SHP77 treated with DMSO at 0.1 percent for 48 hours (cell line): ENCODE data around the gene RAD21L1.
"Not testable (repeated sequence)": the region's sequence is repeated elsewhere in the genome, so short reads cannot be mapped to it uniquely, and the experiment has no call there.

Experiments used
- DNase-seq: peaks from one replicate; lab custom pipeline; 2025; lab: John Stamatoyannopoulos, UW

The RAD21L1 gene

GRCh38 chr20:1229541-1229940 is 3.7 kb downstream of the RAD21L1 start:
- no peak for DNase-seq

DNA sequence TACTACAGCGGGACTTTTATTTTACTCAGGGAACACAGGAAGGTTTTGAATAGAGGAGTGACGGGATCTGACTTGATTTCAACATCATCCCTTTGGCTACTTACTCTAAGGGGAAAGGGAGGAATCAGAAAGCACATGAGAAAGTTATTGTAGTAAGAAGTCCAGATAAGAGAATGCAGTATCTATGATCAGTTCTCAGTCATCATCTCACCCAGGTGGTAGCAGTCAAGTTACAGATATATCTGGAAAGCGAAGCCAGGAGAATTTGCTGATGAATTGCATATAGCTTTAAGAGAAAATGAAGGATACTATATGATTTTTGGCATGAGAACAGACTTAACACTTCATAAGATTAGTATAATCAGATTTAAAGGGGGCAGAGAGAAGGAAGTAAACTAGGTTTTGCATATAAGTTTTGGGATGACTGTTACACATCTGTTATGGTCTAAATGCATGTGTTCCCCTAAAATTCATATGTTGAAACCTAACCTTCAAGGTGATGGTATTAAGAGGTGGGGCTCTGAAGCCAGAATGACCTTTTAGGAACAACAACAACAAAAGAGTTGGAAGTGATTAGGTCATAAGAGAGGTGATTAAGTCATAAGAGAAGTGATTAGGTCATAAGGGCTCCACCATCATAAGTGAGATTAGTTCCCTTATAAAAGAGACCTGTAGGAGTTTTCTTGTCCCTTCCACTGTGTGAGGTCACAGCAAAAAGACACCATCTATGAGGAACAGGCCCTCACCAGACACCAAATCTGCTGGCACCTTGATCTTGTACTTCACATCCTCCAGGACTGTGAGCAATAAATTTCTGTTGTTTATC is 6.7 kb downstream of the RAD21L1 start:
- DNase-seq = no peak

DNA sequence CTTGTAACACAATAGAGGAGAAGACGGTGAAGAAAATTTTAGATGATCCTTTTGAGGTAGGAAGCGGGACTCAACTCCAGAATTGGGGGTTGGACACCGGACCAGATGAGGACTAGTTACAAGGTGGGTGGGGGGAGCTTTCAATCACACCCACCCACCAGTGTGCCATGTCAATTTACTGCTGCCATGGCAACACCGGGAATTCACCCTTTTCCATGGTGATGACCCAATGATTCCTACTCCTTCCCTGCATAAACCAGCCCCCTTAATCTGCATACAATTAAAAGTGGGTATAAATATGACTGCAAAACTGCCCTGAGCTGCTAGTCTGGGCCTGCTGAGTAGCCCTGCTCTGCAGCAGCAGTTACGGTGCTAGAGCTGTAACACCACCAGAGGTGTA is 14.7 kb downstream of the RAD21L1 start:
- no peak for DNase-seq

GRCh38 chr20:1241456-1241855 is 15.6 kb downstream of the RAD21L1 start:
- no peak for DNase-seq

DNA sequence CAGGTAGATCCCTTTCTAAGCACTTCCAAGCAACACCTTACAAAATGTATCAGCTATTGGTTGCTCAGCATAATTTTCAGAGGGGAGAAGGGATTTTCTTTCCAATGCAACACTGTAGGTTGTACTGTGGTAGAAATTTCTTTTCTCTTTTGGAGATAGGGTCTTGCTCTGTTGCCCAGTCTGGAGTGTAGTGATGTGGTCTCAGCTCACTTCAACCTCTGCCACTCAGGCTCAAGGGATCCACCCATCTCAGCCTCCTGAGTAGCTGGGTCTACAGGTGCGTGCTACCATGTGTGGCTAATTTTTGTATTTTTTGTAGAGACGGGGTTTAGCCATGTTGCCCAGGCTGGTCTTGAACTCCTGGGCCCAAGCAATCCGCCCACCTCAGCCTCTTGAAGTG is 16.3 kb downstream of the RAD21L1 start:
- DNase-seq = no peak

- no peak for DNase-seq
Observed at GRCh38 chr20:1242530-1242929, 16.7 kb downstream of the RAD21L1 start.

DNA sequence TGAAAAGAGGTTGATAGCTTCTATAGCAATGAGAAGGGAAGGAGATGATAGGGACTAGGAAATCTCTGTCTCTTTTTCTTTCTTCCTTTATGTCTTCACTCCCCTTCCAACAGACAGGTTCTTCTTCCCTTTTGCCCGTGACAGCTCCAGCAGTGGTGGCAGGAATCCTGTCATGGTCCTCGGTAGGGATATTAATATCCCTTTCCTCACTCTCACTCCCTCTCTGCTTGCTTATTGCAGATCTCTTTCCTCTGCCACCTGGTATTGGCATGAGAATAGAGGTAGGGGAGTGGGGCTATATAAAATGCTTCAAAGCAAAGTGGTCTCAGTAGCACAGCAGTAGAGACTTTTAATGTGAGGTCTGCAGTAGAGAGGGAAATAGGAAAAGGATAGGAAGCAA is 19.7 kb downstream of the RAD21L1 start:
- no peak for DNase-seq

DNA sequence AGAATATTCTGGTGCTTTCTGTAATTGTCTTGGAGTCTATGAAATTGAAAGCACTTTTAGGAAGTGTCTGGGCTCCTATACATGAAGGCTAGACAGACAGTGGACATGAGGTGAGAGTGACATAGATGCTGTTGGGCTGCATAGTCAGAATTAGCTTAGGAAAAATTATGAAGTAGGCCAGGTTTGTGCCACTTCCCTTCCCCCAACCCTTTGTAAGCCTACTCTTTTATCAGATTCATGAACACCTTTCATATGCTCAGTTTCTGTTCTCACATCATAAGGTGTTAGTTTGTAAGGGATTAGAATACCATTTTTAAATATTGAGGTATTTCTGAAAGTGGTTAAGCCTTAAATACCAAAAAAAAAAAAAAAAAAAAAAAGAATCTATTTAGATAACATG is 21.8 kb downstream of the RAD21L1 start:
- DNase-seq = no peak

- not testable (repeated sequence) for DNase-seq
Observed at GRCh38 chr20:1250282-1250681, 24.4 kb downstream of the RAD21L1 start.

- DNase-seq = no peak
Observed at GRCh38 chr20:1252416-1252815, 26.6 kb downstream of the RAD21L1 start.

- DNase-seq = no peak
Observed at GRCh38 chr20:1254254-1254653, 28.4 kb downstream of the RAD21L1 start.

DNA sequence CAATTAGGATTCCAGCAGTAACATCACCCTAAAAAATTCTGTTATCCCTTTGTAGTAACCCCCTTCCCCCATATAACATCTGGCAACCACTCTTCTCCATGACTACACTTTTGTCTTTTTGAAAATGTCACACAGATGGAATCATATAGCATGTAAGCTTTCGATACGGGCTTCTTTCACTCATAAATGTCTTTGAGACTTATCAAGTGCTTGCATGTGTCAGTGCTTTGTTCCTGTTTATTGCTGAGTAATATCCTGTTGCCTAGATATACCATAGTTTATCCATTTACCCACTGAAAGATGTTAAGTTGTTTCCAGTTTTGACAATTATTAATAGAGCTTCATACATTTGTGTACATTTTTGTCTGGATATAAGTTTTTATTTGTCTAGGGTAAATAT is 29.8 kb downstream of the RAD21L1 start:
- no peak for DNase-seq

DNA sequence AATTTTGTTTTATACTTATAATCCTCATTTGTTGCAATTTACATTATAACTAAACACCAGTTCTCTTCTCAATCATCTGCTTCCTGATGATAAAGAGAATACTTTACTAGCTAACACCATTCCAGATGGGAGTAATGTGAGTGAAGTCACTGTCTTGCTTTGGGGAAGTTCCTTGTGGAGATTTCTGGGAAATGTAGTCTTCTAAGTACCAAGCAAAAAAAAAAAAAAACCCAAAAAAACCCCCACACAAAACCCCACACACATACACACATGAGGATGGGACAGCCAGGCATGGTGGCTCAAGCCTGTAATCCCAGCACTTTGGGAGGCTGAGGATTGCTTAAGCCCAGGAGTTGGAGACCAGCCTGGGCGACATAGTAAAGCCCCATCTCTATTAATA is 38.0 kb downstream of the RAD21L1 start:
- no peak for DNase-seq

DNA sequence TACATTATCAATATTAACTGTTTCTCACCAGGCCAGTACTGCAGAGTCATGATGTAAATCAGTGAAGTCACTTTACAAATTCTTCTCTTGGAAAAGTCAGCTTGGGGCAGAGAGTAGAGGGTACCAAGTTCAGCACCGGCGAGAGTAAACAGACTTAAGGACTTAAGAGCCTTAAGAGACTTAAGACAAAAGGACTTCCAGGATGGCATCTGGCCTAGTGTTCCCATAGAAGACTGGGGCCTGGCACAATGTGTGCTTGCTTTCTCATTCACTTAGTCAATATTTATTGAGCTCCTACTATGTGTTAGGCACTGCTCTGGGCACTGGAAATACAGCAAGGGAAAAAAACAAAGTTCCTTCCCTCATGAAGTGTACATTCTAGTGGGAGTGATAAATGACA is 38.9 kb downstream of the RAD21L1 start:
- DNase-seq = no peak

- DNase-seq = no peak
Observed at GRCh38 chr20:1265226-1265915, 39.5 kb downstream of the RAD21L1 start.

- DNase-seq = no peak
Observed at GRCh38 chr20:1265916-1266166, 40.0 kb downstream of the RAD21L1 start.

GRCh38 chr20:1266167-1266973 is 40.5 kb downstream of the RAD21L1 start, which contains the start of gene SNPH:
TSS of gene SNPH (plus strand) at chr20:1266294. CDS start at chr20:1296240, 29,946 bp downstream.
- peak; percentile 61 for DNase-seq

DNA sequence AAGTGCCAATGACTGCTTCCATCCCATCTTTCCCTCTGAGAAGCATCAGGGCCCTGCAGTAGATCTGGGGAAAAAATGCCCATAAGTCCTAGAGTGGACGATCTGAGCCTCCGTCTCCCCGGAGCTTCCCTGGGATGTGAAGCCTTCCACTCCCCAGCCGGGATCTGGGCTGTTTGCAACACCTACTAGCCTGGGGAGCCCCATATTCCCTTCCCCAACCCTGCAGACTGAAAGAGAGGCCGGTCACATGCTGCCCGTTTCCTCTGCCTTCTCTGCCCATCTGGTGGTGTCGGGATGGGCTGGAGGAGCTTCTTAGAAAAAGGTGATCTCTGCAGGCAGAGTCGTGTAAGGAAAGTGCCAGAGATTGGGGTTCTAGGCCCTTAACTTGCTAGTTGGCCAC is 41.3 kb downstream of the RAD21L1 start:
- DNase-seq = no peak

- no peak for DNase-seq
Observed at GRCh38 chr20:1267809-1268374, 42.0 kb downstream of the RAD21L1 start.

DNA sequence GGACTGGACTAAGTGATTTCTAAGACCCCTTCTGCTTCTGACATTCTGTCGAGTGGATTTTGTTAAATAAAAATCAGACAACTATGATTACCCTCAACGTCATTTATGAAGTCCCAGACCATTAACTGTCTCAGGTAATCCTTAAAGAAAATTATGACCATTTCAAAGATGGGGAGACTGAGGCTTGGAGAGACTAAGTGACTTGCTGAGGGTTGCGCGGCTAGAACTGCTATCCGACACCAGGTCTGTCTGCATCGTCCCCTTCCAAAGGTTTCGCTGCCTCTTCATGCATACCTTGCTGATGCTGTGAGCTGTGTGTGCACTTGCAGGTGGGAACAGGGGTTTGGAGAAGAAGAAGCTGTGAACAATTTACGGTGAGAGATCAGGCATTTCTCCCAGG is 43.4 kb downstream of the RAD21L1 start:
- DNase-seq = no peak

DNA sequence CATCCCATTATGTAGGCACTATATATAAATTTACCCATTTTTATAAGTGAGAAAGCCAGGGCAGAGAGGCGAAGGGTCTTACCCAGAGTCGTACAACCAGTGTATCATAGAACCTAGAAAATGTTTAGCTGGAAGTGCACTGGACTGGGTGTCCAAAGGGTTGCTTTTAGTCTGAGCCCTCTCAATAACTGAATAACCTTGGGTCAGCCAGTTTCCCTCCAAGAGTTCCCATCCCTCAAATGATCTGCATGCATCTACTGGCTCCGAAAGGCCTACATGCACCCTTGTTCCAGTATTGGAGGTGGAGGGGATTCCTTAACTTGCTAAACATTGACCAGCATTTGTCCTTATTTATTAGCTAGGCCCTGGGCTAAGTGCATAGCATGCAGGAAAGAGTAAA is 44.0 kb downstream of the RAD21L1 start:
- DNase-seq = no peak

GRCh38 chr20:1272368-1273100 is 46.7 kb downstream of the RAD21L1 start:
- no peak for DNase-seq
